ENCODE data around the gene ADAM23.

DNA sequence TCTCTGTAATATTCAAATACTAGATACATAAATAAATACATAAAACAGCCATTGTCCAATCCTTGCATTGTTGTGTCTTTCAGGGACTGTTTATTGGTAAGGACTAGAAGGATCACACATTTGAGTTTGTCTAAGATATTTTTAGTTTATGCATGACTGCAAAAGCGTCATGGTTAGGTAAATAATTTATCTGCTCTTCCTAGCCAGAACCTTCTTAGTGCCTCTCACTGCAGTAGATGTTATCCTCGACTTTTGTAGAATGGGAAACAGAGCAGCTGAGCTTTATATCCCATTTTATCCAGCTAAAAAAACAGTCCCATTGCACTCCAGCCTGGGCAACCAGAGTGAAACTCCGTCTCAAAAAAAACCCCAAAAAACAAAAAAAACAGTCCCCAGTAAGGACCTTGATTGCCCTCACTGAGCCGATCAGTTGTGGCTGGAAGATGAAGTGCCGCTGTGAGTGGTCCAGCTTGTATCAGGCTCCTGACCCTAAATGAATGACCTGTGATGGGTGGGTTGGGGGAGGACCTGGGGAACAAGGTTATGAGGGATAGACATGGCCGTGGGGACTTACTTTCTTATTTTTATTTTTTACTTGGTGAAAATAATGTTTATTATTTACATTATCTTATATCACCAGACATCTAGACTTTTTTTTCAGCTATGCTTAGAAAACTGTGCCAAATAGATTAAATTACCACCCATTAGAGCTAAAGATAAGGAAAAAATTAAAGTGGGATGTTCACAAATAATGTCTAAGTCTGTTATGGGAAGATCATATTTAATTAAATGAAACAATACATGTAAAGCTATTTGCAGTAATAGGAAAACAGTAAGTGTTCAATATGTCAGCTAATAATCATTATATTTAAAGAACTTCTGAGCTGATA lies 10.9 kb upstream of the ADAM23 start:
- TF ChIP-seq, protein P1, sequence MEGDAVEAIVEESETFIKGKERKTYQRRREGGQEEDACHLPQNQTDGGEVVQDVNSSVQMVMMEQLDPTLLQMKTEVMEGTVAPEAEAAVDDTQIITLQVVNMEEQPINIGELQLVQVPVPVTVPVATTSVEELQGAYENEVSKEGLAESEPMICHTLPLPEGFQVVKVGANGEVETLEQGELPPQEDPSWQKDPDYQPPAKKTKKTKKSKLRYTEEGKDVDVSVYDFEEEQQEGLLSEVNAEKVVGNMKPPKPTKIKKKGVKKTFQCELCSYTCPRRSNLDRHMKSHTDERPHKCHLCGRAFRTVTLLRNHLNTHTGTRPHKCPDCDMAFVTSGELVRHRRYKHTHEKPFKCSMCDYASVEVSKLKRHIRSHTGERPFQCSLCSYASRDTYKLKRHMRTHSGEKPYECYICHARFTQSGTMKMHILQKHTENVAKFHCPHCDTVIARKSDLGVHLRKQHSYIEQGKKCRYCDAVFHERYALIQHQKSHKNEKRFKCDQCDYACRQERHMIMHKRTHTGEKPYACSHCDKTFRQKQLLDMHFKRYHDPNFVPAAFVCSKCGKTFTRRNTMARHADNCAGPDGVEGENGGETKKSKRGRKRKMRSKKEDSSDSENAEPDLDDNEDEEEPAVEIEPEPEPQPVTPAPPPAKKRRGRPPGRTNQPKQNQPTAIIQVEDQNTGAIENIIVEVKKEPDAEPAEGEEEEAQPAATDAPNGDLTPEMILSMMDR (IDR thresholded peaks at IDR 0.05; ENCODE audit: poor library complexity): no peak
- no peak for TF ChIP-seq EZH2 (IDR thresholded peaks at IDR 0.05; ENCODE audit: borderline replicate concordance)
- TF ChIP-seq EZH2phosphoT487 (IDR thresholded peaks at IDR 0.05; ENCODE audit: low read depth, severe bottlenecking, unreplicated experiment): no peak
